Memory B cell (primary cell): ENCODE data around the gene NRM.
"Not testable (repeated sequence)": the region's sequence is repeated elsewhere in the genome, so short reads cannot be mapped to it uniquely, and the experiment has no call there.

Experiments
- ATAC-seq: fragments of 150-1000 bp; cut with Tn5 transposase; 2 replicates; pipeline ENCODE4 v1.10.0; 2021; ENCODE audit warnings: low read depth, mild to moderate bottlenecking, moderate library complexity
- DNase-seq, 2 donors: peaks; one replicate each; pipeline ENCODE4 v3.0.0; 2022; ENCODE audit warnings: low spot score in 2 of 2
- H3K27ac Mint-ChIP-seq: one replicate; pipeline ENCODE4 v1.8.0; 2022; ENCODE audit warnings: mild to moderate bottlenecking, moderate library complexity, mixed read lengths
- H3K27me3 Mint-ChIP-seq: one replicate; pipeline ENCODE4 v1.8.0; 2022; ENCODE audit warnings: mixed read lengths
- H3K36me3 Mint-ChIP-seq: one replicate; pipeline ENCODE4 v1.8.0; 2022; ENCODE audit warnings: mild to moderate bottlenecking, mixed read lengths
- H3K4me1 Mint-ChIP-seq: one replicate; pipeline ENCODE4 v1.8.0; 2022; ENCODE audit warnings: mixed read lengths
- H3K4me3 Mint-ChIP-seq: one replicate; pipeline ENCODE4 v1.8.0; 2022; ENCODE audit warnings: mild to moderate bottlenecking, moderate library complexity, mixed read lengths
- H3K9me3 Mint-ChIP-seq: one replicate; pipeline ENCODE4 v1.8.0; 2022; ENCODE audit warnings: mixed read lengths

The NRM gene

GRCh38 chr6:30690403-30691207 is at the start of gene NRM:
TSS of gene NRM (minus strand) at chr6:30690984. CDS start at chr6:30690974, 10 bp downstream.
- Mint-ChIP-seq H3K27ac (peak within 1 kb of the TSS; percentile 90), H3K4me3 (peak within 1 kb of the TSS; percentile 98), H3K27me3 (no peaks in the 10 kb centered on the region), H3K4me1 (peaks cover 41% of the 10 kb centered on the region), H3K36me3 (peaks cover 7% of the 10 kb centered on the region), H3K9me3 (no peaks in the 10 kb centered on the region)
- peak; percentile 6 for ATAC-seq
- DNase-seq, result peak; percentile 45 to 46

GRCh38 chr6:30740540-30740870 is 49.7 kb upstream of the NRM start:
- DNase-seq, result no peak
- Mint-ChIP-seq H3K9me3 (no peaks in the 10 kb centered on the region), H3K36me3 (peaks cover 3% of the 10 kb centered on the region), H3K27ac (no peak overlapping the region), H3K27me3 (no peaks in the 10 kb centered on the region), H3K4me1 (peaks cover 49% of the 10 kb centered on the region), H3K4me3 (no peak overlapping the region)
- ATAC-seq, result no peak

- no peaks in the 10 kb centered on the region for H3K27me3 Mint-ChIP-seq
- DNase-seq (no peak), ATAC-seq (no peak)
- peaks cover 5% of the 10 kb centered on the region for H3K36me3 Mint-ChIP-seq
- H3K9me3 Mint-ChIP-seq, result no peaks in the 10 kb centered on the region
- H3K4me1 Mint-ChIP-seq, result peaks cover 42% of the 10 kb centered on the region
- H3K4me3 Mint-ChIP-seq, result no peak overlapping the region
- no peak overlapping the region for H3K27ac Mint-ChIP-seq
These were observed 47.7 kb upstream of the NRM start for GRCh38 chr6:30738532-30738931.

- ATAC-seq, result peak; percentile 76
These were observed 45.0 kb upstream of the NRM start for GRCh38 chr6:30735668-30736314.

GRCh38 chr6:30732237-30732943 is 41.6 kb upstream of the NRM start:
- Mint-ChIP-seq H3K4me3 (no peak overlapping the region), H3K36me3 (peaks cover 7% of the 10 kb centered on the region), H3K9me3 (no peaks in the 10 kb centered on the region), H3K4me1 (peaks cover 25% of the 10 kb centered on the region), H3K27ac (no peak overlapping the region), H3K27me3 (no peaks in the 10 kb centered on the region)
- no peak for DNase-seq
- ATAC-seq, result no peak

More at GRCh38 chr6:30735668-30736314, 45.0 kb upstream of the NRM start:
- Mint-ChIP-seq H3K9me3 (no peaks in the 10 kb centered on the region), H3K4me3 (peak overlapping the region; percentile 77), H3K36me3 (peaks cover 6% of the 10 kb centered on the region), H3K27ac (peak overlapping the region; percentile 85), H3K27me3 (no peaks in the 10 kb centered on the region), H3K4me1 (peaks cover 29% of the 10 kb centered on the region)
- peak in 1 of 2 donors; percentile 28 for DNase-seq

GRCh38 chr6:30730601-30731435 is 40.0 kb upstream of the NRM start:
- no peaks in the 10 kb centered on the region for H3K27me3 Mint-ChIP-seq
- DNase-seq, result peak; percentile 64 to 66
- peaks cover 7% of the 10 kb centered on the region for H3K36me3 Mint-ChIP-seq
- ATAC-seq, result peak; percentile 78
- no peaks in the 10 kb centered on the region for H3K9me3 Mint-ChIP-seq
- H3K27ac Mint-ChIP-seq, result no peak overlapping the region
- H3K4me3 Mint-ChIP-seq, result peak overlapping the region; percentile 43
- H3K4me1 Mint-ChIP-seq, result peaks cover 12% of the 10 kb centered on the region

- ATAC-seq (no peak), DNase-seq (no peak)
- peaks cover 18% of the 10 kb centered on the region for H3K36me3 Mint-ChIP-seq
- no peaks in the 10 kb centered on the region for H3K9me3 Mint-ChIP-seq
- peak overlapping the region; percentile 20 for H3K27ac Mint-ChIP-seq
- no peaks in the 10 kb centered on the region for H3K27me3 Mint-ChIP-seq
- no peak overlapping the region for H3K4me3 Mint-ChIP-seq
- H3K4me1 Mint-ChIP-seq, result peaks cover 26% of the 10 kb centered on the region
These were observed 37.3 kb upstream of the NRM start for GRCh38 chr6:30727920-30728553.

GRCh38 chr6:30726506-30727413 is 36.0 kb upstream of the NRM start:
- Mint-ChIP-seq H3K4me1 (peaks cover 33% of the 10 kb centered on the region), H3K9me3 (no peaks in the 10 kb centered on the region), H3K36me3 (peaks cover 20% of the 10 kb centered on the region), H3K4me3 (no peak overlapping the region), H3K27me3 (no peaks in the 10 kb centered on the region), H3K27ac (peak overlapping the region; percentile 28)
- no peak for DNase-seq
- ATAC-seq, result no peak

GRCh38 chr6:30725713-30726505 is 35.1 kb upstream of the NRM start:
- no peaks in the 10 kb centered on the region for H3K27me3 Mint-ChIP-seq
- H3K9me3 Mint-ChIP-seq, result no peaks in the 10 kb centered on the region
- peaks cover 32% of the 10 kb centered on the region for H3K4me1 Mint-ChIP-seq
- H3K4me3 Mint-ChIP-seq, result no peak overlapping the region
- H3K27ac Mint-ChIP-seq, result peak overlapping the region; percentile 38
- ATAC-seq (no peak), DNase-seq (no peak)
- peaks cover 19% of the 10 kb centered on the region for H3K36me3 Mint-ChIP-seq

GRCh38 chr6:30724906-30725667 is 34.3 kb upstream of the NRM start:
- DNase-seq, result no peak
- ATAC-seq, result no peak
- Mint-ChIP-seq H3K9me3 (no peaks in the 10 kb centered on the region), H3K27ac (peak overlapping the region; percentile 82), H3K36me3 (peaks cover 18% of the 10 kb centered on the region), H3K27me3 (no peaks in the 10 kb centered on the region), H3K4me1 (peaks cover 27% of the 10 kb centered on the region), H3K4me3 (no peak overlapping the region)

GRCh38 chr6:30723843-30724741 is 33.3 kb upstream of the NRM start:
- H3K4me3 Mint-ChIP-seq, H3K9me3 Mint-ChIP-seq, ATAC-seq, H3K27me3 Mint-ChIP-seq, DNase-seq: not testable (repeated sequence)
- Mint-ChIP-seq H3K27ac (peak overlapping the region; percentile 90), H3K4me1 (peaks cover 31% of the 10 kb centered on the region), H3K36me3 (peaks cover 17% of the 10 kb centered on the region)
